Fibroblast of villous mesenchyme (primary cell): ENCODE results near the gene INSIG1. TPM values are rescaled to one million over a fixed set of nuclear protein-coding genes. Genes with fewer than 3 reads are reported as not detected.

ENCODE experiments used
- DNase-seq: peaks from one replicate; pipeline ENCODE4 v3.0.0-alpha.2; 2010; ENCODE audit warnings: low read depth
- H3K4me3 ChIP-seq: 2 replicates; pipeline ENCODE4 v1.5.1; 2011; ENCODE audit warnings: low read depth, mild to moderate bottlenecking, low read length
- CTCF ChIP-seq: IDR thresholded peaks from 2 replicates; pipeline ENCODE4 v1.5.1; 2012; ENCODE audit warnings: low read depth, mild to moderate bottlenecking, low read length; ENCODE audit not compliant: insufficient read depth
- total RNA-seq: library from RNA; depleted of rRNA; stranded (reverse); fragments of >200 nt; gene quantifications from 2 replicates; pipeline ENCODE4 v1.2.3, GENCODE V29; 2012

Gene INSIG1
- total RNA-seq, 1 donor = 389 TPM

DNA sequence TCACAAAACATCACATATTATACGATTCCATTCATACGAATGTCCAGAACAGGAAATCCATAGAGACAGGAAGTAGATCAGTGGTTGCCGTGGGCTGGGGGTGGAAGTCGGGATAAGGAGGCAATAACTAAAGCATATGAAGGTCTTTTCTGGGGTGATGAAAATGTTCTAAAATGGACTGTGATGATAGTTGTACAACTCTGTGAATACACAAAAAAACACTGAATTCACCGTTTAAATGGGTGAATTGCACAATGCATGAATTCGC, 3.2 kb upstream of the INSIG1 start:
- no peak for TF ChIP-seq CTCF
- H3K4me3 ChIP-seq = no peak overlapping the region
- DNase-seq = no peak

DNA sequence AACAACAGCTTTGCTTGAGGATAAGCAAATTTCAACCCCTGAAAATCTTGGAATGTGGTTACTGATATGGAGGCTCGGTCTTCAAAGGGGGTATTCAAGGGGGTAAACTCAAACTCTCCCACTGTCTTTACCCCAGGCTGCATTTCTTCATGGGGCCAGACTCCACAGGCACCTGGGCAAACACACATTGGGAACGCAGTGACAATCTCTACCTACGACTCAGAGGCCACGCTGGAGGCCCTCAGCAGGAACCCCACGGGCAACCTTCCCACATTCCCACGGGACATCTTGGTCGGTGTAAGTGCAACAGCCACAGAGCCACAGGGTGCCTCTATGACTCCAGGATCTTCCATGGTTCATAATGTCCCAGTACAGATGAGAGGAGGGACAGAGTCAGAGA, 2.2 kb upstream of the INSIG1 start:
- TF ChIP-seq CTCF = no peak
- H3K4me3 ChIP-seq = no peak overlapping the region
- no peak for DNase-seq

GRCh38 chr7:155296006-155296787, 1.5 kb upstream of the INSIG1 start:
- no peak for DNase-seq

GRCh38 chr7:155296788-155297516, 726 bp upstream of the INSIG1 start:
- H3K4me3 ChIP-seq = peak overlapping the region; percentile 61
- no peak for TF ChIP-seq CTCF
- peak; percentile 91 for DNase-seq

More at GRCh38 chr7:155296006-155296787, 1.5 kb upstream of the INSIG1 start:
- no peak for TF ChIP-seq CTCF
- peak overlapping the region; percentile 61 for H3K4me3 ChIP-seq

- TF ChIP-seq CTCF = no peak
- no peak for DNase-seq
- H3K4me3 ChIP-seq = peak overlapping the region; percentile 76
Measured at GRCh38 chr7:155298288-155298833, 683 bp downstream of the INSIG1 start.

DNA sequence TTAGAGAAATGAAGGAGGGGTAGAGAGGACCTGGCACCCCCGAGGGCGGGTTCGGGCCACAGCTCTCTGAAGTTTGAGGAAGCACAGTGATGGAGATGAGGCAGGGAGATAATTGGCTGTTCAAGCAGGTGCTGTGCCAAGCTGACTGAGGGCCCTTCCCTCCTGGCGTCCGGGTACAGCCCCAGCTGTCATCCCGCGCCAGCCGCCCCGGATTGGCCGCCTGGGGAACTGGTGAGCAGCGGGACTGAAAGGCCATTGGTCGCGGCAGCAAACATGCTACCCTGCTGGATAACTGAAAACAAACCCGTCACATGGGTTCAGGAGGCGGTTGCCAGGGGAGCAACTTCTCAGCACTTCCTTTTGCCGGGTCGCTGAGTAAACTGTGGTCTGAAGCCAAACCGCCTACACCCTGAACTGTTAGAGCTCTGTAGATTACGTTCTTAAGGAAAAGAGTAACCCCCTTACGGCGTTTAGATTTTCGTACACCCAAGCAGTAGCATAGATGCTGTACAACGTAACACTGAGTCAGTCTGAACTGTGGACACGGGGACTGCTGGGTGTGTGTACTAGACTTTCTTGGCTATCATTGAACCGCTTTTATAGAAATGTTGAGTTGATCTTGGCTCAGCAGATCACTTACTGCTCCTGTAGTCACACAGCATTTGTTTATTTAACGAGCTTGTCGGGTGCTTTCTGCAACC, 1.3 kb downstream of the INSIG1 start:
- peak; percentile 97 for DNase-seq
- no peak for TF ChIP-seq CTCF

More for the DNA sequence above, 1.3 kb downstream of the INSIG1 start:
- H3K4me3 ChIP-seq = peak overlapping the region; percentile 76
